ENCODE results near the gene CLEC2B.

- TF ChIP-seq CTCF (IDR thresholded peaks at IDR 0.05; ENCODE audit: insufficient read depth, low read length, poor library complexity, severe bottlenecking) (no peak), EZH2phosphoT487 (conservative IDR thresholded peaks at IDR 0.05; ENCODE audit: low read length) (no peak)
Measured at GRCh38 chr12:9843407-9843806, 25.7 kb downstream of the CLEC2B start.

Data from SU-DHL-6 (cell line).